Memory B cell (primary cell): ENCODE results near the gene HSD17B7.

ENCODE experiments used
- ATAC-seq: fragments of 150-1000 bp; cut with Tn5 transposase; 2 replicates; pipeline ENCODE4 v1.10.0; 2021; ENCODE audit warnings: low read depth, mild to moderate bottlenecking, moderate library complexity
- DNase-seq, 2 donors: peaks; one replicate each; pipeline ENCODE4 v3.0.0; 2022; ENCODE audit warnings: low spot score in 2 of 2
- H3K27ac Mint-ChIP-seq: one replicate; pipeline ENCODE4 v1.8.0; 2022; ENCODE audit warnings: mild to moderate bottlenecking, moderate library complexity, mixed read lengths
- H3K27me3 Mint-ChIP-seq: one replicate; pipeline ENCODE4 v1.8.0; 2022; ENCODE audit warnings: mixed read lengths
- H3K36me3 Mint-ChIP-seq: one replicate; pipeline ENCODE4 v1.8.0; 2022; ENCODE audit warnings: mild to moderate bottlenecking, mixed read lengths
- H3K4me1 Mint-ChIP-seq: one replicate; pipeline ENCODE4 v1.8.0; 2022; ENCODE audit warnings: mixed read lengths
- H3K4me3 Mint-ChIP-seq: one replicate; pipeline ENCODE4 v1.8.0; 2022; ENCODE audit warnings: mild to moderate bottlenecking, moderate library complexity, mixed read lengths
- H3K9me3 Mint-ChIP-seq: one replicate; pipeline ENCODE4 v1.8.0; 2022; ENCODE audit warnings: mixed read lengths

The HSD17B7 gene

DNA sequence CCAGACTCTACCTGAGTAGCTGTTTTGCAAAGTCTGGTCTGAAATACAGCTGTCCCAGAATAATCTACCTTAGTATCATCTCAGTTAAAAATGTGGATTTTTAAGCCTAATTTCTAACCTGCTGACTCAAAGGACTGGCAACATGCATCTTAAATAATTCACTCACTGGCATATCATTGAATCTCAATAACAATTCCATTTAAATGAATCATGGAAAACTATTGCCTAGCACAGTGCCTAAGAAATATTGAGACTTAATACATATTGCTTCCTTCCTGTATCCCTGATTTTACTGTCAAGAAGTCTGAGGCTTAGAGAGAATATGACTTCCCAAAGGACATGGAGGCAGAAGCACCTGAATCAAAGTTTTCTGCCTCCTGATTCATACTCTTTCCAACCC is 67.3 kb downstream of the HSD17B7 start:
- Mint-ChIP-seq H3K36me3 (no peaks in the 10 kb centered on the region), H3K27ac (no peak overlapping the region), H3K9me3 (no peaks in the 10 kb centered on the region), H3K4me3 (no peak overlapping the region), H3K27me3 (peaks cover 4% of the 10 kb centered on the region), H3K4me1 (no peaks in the 10 kb centered on the region)
- DNase-seq (no peak), ATAC-seq (no peak)

DNA sequence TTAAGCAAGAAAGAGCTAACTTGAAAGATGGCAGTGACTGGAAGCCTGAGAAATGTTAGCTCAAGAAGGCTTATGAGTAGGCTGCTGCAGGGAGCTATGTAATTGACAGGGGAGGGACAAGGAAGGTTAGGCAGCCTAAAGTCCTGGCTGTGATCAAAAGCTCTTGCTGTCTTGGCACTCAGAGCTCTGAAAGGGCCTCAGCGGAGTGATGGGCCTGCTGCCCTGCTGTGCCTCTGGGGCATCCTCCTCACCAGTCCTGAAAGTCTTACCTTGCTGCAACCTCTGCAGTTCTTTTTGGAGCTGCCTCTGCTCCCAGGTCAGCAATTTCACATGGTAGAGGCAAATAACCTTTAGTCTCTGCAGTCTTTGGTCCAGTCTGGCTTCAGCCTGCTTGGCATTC is 68.7 kb downstream of the HSD17B7 start:
- peaks cover 4% of the 10 kb centered on the region for H3K27me3 Mint-ChIP-seq
- no peak overlapping the region for H3K4me3 Mint-ChIP-seq
- no peak for DNase-seq
- no peaks in the 10 kb centered on the region for H3K4me1 Mint-ChIP-seq
- H3K36me3 Mint-ChIP-seq, result no peaks in the 10 kb centered on the region
- no peak for ATAC-seq
- H3K9me3 Mint-ChIP-seq, result no peaks in the 10 kb centered on the region
- no peak overlapping the region for H3K27ac Mint-ChIP-seq

DNA sequence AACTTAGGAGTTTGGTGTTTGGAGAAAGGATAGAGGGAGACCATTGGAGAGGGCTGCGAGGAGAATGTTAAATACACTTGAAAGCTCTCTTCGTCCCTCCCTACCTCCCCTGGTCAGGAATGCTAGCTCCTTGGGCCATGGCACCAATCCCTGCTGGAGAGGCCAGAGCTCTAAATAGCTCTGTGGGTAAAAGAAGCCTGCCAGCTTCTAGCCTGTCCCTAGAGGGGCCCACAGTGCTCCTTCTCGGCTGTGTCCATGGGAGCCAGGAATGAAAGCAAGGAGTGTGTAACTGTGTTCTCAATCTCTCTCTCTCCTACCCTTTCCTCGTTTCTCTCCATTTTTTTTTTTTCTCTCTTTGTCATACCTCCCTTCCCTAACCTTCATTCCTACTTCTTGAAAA is 70.6 kb downstream of the HSD17B7 start, which contains the start of gene CCDC190:
Gene CCDC190, minus strand, starts transcription at position 75 of the 400 bp plus-strand sequence. CDS start 1,529 bp downstream, outside the sequence.
- ATAC-seq, result no peak
- no peaks in the 10 kb centered on the region for H3K4me1 Mint-ChIP-seq
- no peaks in the 10 kb centered on the region for H3K9me3 Mint-ChIP-seq
- H3K36me3 Mint-ChIP-seq, result no peaks in the 10 kb centered on the region
- no peak within 1 kb of the TSS for H3K27ac Mint-ChIP-seq
- peaks cover 4% of the 10 kb centered on the region for H3K27me3 Mint-ChIP-seq
- no peak for DNase-seq
- no peak within 1 kb of the TSS for H3K4me3 Mint-ChIP-seq

DNA sequence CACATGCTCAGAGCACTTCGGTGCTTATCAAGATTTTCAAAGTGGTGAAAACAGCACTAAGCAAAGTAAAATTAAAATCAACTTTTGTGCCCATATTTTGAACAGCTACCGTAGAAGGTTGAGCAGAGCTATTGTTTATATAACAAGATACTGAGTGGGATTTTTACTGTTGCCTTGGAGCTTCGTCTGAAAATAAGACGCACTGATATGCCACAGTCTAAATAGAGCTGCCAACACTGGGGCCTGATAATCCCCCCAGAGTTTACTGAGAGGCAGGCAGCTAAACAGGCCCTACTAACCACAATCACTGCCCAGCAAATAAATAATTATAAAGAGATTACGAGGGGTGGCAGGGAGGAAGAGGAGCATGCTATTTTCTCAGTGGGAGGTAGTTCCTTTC is 71.1 kb downstream of the HSD17B7 start:
- no peaks in the 10 kb centered on the region for H3K9me3 Mint-ChIP-seq
- H3K27ac Mint-ChIP-seq, result no peak overlapping the region
- no peak overlapping the region for H3K4me3 Mint-ChIP-seq
- H3K4me1 Mint-ChIP-seq, result no peaks in the 10 kb centered on the region
- DNase-seq, result no peak
- peaks cover 4% of the 10 kb centered on the region for H3K27me3 Mint-ChIP-seq
- H3K36me3 Mint-ChIP-seq, result no peaks in the 10 kb centered on the region
- no peak for ATAC-seq
